HG03378 (cell line): ENCODE results near the gene FMN1.

ENCODE experiments used
- ATAC-seq: cut with Tn5 transposase; IDR thresholded peaks from one replicate; pipeline ENCODE4 v1.9.1; 2021; ENCODE audit warnings: mild to moderate bottlenecking, moderate library complexity; ENCODE audit not compliant: unreplicated experiment

FMN1 gene

DNA sequence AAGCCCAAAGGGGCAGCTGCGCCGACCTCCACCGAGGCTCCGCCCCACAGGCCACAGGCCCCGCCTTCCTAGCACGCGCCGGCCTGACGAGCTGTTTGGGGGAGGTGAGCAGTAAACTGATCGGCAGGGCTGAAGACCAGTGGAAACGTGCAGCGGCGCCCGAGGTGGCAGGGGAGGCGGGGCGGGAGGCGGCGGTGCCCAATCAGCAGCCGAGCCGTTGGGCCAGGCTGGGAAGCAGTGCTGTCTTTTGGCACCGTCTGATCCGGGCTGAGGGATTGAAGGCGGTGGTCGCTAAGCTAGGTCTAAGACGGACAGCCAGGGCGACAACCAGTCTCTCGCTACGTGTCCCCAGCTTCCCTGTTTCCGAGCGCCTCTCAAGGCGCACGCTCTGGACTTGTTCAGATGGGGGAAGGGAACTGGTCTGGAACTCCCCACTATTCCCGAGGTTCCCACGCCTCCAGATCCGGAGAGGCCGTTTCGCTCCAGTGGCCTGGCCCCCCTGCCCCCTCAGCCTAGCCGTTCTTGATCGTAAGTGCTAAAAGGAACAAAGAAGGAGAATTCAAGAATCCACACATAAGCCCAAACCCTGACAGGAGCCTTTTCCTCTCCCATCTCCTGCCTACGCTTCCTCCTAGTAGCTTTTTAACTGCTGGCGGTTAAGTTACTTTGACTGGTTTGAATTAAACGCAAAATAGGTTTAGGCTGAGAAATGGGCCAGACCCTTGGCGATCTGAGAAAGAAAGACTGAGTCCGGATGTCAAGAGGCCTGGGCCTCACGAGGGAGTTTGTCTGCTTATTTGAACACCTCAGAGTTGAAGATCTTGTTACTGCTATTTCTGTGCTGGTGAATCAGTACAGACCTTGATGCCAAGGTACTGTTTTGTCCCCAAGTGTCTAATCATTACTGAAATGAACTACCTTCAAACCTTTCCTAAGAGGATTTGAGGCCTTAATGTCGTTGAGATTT lies at the start of gene FMN1:
Gene FMN1 (minus strand): TSS at position 11 of the 967 bp plus-strand sequence. CDS start 39,800 bp downstream, outside the sequence.
- peak; percentile 95 for ATAC-seq

DNA sequence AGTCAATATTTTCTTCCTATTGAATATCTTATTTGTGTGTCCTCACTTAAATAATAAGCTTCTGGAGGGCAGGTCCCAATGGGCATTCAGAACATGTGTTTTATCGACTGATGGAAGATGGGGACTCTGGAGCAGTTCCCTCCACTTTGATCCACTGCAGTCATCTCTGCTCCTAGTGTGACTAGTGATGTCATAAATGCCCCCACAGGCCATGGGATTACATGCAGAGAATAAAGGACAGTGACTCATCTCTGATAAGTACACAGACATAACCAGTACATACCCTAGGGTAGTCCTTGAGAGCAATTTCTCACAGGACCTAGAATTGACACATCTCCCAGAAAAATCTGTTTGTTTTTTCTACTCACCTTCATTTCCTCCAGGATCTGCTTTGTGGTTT lies 49.4 kb upstream of the FMN1 start:
- ATAC-seq = no peak

- ATAC-seq = no peak
These were observed 48.9 kb upstream of the FMN1 start for GRCh38 chr15:33243393-33243792.

- no peak for ATAC-seq
These were observed 48.2 kb upstream of the FMN1 start for GRCh38 chr15:33242669-33243191.

DNA sequence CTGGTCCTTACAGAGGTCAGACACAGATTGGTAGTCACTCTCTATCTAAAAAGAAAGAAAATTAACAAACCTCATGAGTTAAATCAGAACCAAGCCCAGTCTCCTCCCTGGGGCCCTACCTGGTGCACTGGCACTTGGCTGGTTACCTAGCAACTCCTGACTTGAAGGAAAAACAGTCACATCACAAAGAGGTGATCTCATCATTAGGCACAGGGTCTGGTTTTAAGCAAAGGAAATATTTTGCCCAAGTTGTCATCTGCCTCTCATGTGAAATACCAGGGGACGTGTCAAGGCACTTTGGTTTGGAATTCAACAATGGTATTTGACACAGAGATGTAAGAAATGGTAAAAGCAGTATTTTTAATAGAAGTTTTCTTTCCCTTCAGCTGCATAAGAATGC lies 47.7 kb upstream of the FMN1 start:
- ATAC-seq = no peak

DNA sequence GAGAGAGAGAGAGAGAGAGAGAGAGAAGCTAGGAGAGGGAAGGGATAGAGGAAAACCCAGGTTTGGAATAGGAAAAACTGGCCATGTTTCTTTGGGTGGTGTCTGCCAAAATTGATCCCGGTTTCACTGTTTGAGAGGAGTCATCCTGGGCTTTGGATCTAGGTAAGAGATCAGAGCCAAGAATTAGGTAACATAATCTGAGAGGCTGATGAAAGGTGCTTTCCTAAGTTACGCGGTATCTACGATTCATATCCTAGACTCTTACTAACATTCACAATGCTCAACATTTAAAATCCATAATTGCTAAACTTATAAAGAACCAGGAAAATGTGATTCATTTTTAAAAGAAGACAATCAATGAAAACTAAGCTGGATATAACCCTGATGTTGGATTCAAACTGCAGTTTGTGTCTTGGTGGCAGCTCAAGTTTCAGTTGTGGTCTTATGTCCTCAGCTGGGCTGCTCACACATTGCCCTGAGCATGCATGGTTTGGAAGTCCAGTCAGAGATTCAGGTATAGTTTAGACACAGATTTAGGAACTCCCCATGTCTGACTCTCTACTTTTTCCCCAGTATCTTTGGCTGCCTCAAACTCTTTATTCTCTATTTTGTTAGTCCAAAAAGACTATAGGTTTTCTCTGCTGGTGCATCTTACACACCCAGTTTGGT lies 42.5 kb upstream of the FMN1 start:
- ATAC-seq = no peak

GRCh38 chr15:33234020-33234461 lies 39.5 kb upstream of the FMN1 start:
- ATAC-seq = no peak

DNA sequence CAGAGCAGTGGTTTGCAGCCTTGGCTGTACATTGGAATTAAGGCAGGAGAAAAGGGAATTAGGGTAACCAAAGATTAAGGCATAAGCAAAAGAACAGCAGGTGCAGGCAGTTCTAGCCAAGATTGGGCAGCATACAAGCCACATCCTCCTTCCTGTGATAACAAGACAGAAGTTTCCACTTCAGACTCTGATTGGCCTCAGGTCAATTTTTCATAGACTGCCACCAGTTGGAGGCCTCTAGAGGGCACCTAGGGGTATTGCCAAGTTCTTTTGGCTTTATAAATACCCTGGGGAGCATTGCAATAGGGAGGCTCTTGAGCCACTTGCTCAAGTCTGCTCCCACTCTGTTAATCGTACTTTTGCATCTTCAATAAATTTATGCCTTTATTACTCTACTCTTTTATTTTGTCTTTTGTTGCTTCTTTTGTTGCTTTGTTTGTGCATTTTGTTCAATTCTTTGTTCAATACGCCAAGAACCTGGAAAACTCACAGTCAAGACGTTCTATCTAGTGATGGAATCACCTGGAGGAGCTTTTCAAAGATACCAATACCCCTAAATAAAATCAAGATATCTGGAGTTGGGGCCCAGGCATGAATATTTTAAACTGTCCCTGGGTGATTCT lies 32.2 kb upstream of the FMN1 start:
- ATAC-seq = peak; percentile 85

DNA sequence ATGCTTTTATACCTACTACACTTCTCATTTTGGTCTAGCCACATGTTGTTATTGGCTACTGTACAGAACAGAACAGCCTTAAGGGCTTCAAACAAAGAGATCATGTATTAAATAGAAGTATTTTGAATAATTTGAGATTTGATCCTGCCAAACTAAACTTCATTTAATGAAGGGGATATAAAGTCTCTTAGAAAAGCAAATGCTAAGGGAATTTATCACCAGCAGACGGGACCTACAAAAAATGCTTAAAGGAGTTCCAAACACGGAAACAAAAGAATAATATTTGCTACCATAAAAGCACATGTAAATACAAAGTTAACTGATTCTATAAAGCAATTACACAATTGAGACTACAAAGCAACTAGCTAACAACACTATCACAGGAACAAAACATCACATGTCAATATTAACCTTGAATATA lies 23.6 kb upstream of the FMN1 start:
- no peak for ATAC-seq

DNA sequence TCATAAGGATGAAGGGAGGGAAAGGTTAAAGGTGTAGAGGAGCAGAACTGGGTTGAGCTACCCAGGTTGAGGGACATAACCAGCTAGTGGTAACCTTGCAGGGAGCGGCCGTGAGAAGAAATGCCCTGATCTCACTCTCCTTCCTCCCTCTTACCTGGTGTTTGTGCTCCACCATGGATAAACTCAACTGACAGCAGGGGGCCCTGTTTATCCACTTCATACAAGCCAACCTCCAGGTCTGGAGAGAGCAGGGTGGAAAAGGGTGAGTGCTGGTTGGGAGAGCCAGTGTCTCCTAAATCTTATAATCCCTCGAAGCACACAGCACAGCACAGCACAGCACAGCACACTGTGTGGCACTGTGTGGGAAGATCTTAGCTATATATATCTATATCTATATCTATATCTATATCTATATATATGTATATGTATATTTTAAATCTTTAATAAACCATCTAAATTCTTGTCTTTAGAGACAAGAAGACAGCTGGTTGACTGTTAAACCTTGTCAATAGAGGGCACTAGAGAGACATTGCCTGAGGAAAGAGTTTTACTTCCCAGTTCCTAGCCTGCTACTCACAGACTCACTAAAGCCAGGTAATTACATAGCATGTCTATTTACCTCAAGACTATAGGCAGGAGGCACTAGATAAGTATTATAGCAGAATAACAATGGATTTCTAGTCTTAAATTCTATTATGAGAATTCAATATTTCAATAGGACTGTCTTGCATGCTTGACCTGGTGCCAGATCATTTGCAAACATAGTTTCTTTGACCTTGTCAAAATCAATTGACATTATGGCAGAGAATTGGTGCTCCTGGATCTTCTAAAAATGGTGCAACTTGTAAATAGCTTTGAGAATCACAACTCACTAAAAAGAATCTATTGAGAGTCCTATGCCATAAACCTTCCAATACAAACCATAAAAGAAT lies 21.7 kb upstream of the FMN1 start:
- ATAC-seq = no peak

GRCh38 chr15:33211176-33211808 lies 16.8 kb upstream of the FMN1 start:
- ATAC-seq = no peak

DNA sequence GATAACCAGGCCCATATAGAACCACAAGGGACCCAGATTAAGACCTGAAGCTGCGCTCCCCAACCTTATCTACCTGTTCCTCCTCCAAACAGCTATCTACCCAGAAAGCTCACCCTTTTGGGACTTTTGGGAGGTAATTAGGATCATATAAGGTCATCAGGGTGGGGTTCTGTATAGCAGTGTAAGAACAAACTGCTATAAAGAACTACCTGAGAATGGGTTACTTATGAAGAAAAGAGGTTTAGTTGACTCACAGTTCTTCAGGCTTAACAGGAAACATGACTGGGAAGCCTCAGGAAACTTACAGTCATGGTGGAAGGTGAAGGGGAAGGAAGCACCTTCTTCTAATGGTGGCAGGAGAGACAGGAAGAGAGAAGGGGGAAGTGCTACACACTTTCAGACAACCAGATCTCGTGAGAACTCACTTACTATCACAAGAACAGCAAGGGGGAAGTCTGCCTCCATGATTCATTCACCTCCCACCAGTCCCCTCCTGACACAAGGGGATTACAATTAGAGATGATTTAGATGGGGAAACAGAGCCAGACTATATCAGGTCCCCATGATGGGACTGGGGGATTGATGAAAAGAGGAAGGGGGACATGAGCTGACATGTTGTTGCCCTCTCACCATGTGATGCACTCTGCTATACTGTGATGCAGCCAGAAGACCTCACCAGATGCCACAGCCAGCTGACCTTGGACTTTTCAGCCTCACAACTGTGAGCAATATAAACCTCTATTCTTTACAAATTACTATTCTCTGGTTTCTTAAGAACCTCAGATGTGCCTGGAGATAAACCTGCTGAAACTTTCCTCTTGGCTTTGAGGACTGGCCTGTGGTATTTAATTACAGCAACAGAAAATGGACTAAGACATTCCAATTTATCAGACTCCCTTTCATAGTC lies 15.3 kb upstream of the FMN1 start:
- ATAC-seq = no peak

DNA sequence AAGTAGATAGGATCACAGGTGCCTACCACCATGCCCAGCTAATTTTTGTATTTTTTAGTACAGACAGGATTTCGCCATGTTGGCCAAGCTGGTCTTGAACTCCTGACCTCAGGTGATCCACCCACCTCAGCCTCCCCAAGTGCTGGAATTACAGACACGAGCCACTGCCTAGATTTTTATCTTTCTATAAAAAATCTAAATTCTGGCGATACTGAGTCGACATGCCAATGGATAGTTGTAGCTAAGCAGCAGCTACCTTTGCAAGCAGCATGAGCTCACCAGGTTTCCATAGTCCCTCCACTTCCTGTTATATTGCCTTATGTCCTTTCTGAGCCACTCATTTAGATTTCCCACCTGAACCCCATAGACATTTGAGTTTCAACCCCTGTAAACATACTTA lies 13.1 kb upstream of the FMN1 start:
- no peak for ATAC-seq

- ATAC-seq = no peak
These were observed 11.9 kb upstream of the FMN1 start for GRCh38 chr15:33206366-33206765.

DNA sequence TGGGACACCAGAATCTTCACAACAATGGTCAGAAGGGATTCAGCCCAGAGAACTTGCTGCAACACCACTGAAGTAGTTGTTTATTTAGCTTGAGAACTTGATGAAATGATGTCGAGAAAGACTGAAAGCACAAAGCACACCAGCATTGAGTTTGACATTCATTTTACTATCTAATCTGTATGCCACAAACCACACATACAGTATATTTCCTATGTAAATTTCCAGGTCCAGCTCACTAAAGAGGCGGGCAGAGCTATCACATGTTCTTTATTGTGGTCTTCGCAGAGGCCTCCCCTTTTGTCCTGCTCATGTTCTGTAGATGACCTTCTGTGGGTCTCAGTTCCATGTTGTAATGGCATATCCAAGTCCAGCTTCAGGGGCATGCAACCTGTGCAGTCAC lies 10.4 kb upstream of the FMN1 start:
- ATAC-seq = no peak

GRCh38 chr15:33204087-33204486 lies 9.6 kb upstream of the FMN1 start:
- ATAC-seq = no peak

- ATAC-seq = peak; percentile 91
These were observed 7.1 kb upstream of the FMN1 start for GRCh38 chr15:33201491-33202231.

GRCh38 chr15:33200903-33201302 lies 6.4 kb upstream of the FMN1 start:
- no peak for ATAC-seq
